Neural cell (in vitro differentiated cells): ENCODE measurements around the gene SSC5D. TPM values are rescaled to one million over a fixed set of nuclear protein-coding genes. Genes with fewer than 3 reads are reported as not detected.

Source experiments
- H2AFZ ChIP-seq: fragments of 200-600, 300-800 bp; sonication (generic), shearing (Covaris generic); 2 replicates; pipeline ENCODE4 v1.6.0; 2014; ENCODE audit warnings: low read depth, mild to moderate bottlenecking, antibody characterized with exemption, low read length, moderate library complexity
- H3F3A ChIP-seq: fragments of 200-600 bp; shearing (Covaris generic); 2 replicates; pipeline ENCODE4 v1.6.1; 2016; ENCODE audit warnings: mild to moderate bottlenecking, moderate library complexity, mixed read lengths, antibody characterized with exemption, low read length; ENCODE audit not compliant: insufficient read depth, poor library complexity, severe bottlenecking
- H3K27ac ChIP-seq: fragments of 200-600, 300-800 bp; sonication (generic), shearing (Covaris generic); 2 replicates; pipeline ENCODE4 v1.5.1; 2014; ENCODE audit warnings: mild to moderate bottlenecking, low read length, moderate library complexity
- H3K27me3 ChIP-seq: fragments of 300-800, 200-600 bp; sonication (generic), shearing (Covaris generic); 2 replicates; pipeline ENCODE4 v1.6.0; 2014; ENCODE audit warnings: mild to moderate bottlenecking, low read depth, low read length, moderate library complexity; ENCODE audit not compliant: insufficient read depth
- H3K36me3 ChIP-seq: fragments of 300-800, 200-600 bp; sonication (generic), shearing (Covaris generic); 2 replicates; pipeline ENCODE4 v1.5.1; 2014; ENCODE audit warnings: mild to moderate bottlenecking, antibody characterized with exemption, low read length, moderate library complexity; ENCODE audit not compliant: insufficient read depth
- H3K4me2 ChIP-seq: fragments of 300-800, 200-600 bp; sonication (generic), shearing (Covaris generic); 2 replicates; pipeline ENCODE4 v1.6.0; 2014; ENCODE audit warnings: mild to moderate bottlenecking, low read length
- H3K4me3 ChIP-seq: fragments of 300-800, 200-600 bp; sonication (generic), shearing (Covaris generic); 2 replicates; pipeline ENCODE4 v1.5.1; 2014; ENCODE audit warnings: mild to moderate bottlenecking, low read length, moderate library complexity
- H3K79me2 ChIP-seq: fragments of 200-600 bp; shearing (Covaris generic); replicated peaks from 2 replicates; pipeline ENCODE4 v1.6.0; 2014; ENCODE audit warnings: mild to moderate bottlenecking, low read length, moderate library complexity; ENCODE audit not compliant: insufficient read depth
- H3K9ac ChIP-seq: fragments of 300-800, 200-600 bp; sonication (generic), shearing (Covaris generic); 2 replicates; pipeline ENCODE4 v1.6.1; 2016; ENCODE audit warnings: mild to moderate bottlenecking, low read length, mixed read lengths
- H3K9me2 ChIP-seq: fragments of 200-600 bp; shearing (Covaris generic); 2 replicates; pipeline ENCODE4 v1.6.1; 2016; ENCODE audit warnings: mild to moderate bottlenecking, low read length, mixed read lengths; ENCODE audit not compliant: insufficient read depth
- H3K9me3 ChIP-seq: fragments of 200-600, 300-800 bp; sonication (generic), shearing (Covaris generic); 2 replicates; pipeline ENCODE4 v1.6.1; 2016; ENCODE audit warnings: mild to moderate bottlenecking, mixed run types, low read length, moderate library complexity, mixed read lengths
- H4K20me1 ChIP-seq: fragments of 200-600 bp; shearing (Covaris generic); 2 replicates; pipeline ENCODE4 v1.6.1; 2016; ENCODE audit warnings: mild to moderate bottlenecking, mixed run types; ENCODE audit not compliant: insufficient read depth
- CTCF ChIP-seq: fragments of 450-650 bp; IDR thresholded peaks from 2 replicates; pipeline ENCODE4 v1.5.1; 2014; ENCODE audit warnings: antibody characterized with exemption, mild to moderate bottlenecking, moderate library complexity; ENCODE audit not compliant: poor library complexity, severe bottlenecking
- EP300 ChIP-seq: fragments of 450-650 bp; conservative IDR thresholded peaks from 2 replicates; pipeline ENCODE4 v1.6.1; 2014; ENCODE audit warnings: antibody characterized with exemption, mild to moderate bottlenecking, moderate library complexity; ENCODE audit not compliant: poor library complexity, severe bottlenecking
- EZH2 ChIP-seq: fragments of 200-600, 300-800 bp; shearing (Covaris generic), sonication (generic); IDR thresholded peaks from 2 replicates; pipeline ENCODE4 v1.6.1; 2014; ENCODE audit warnings: antibody characterized with exemption, low read length, borderline replicate concordance, mild to moderate bottlenecking; ENCODE audit not compliant: insufficient read depth, poor library complexity, severe bottlenecking
- MXI1 ChIP-seq: fragments of 450-650 bp; conservative IDR thresholded peaks from 2 replicates; pipeline ENCODE4 v1.6.1; 2014; ENCODE audit warnings: antibody characterized with exemption, mild to moderate bottlenecking; ENCODE audit not compliant: poor library complexity, severe bottlenecking
- POLR2AphosphoS5 ChIP-seq: IDR thresholded peaks from 2 replicates; pipeline ENCODE4 v1.6.1; 2012
- RAD21 ChIP-seq: fragments of 450-650 bp; conservative IDR thresholded peaks from 2 replicates; pipeline ENCODE4 v1.6.1; 2014; ENCODE audit warnings: antibody characterized with exemption, mild to moderate bottlenecking, moderate library complexity
- REST ChIP-seq: IDR thresholded peaks from 2 replicates; pipeline ENCODE4 v1.6.1; 2012; ENCODE audit warnings: borderline replicate concordance
- SMC3 ChIP-seq: fragments of 450-650 bp; conservative IDR thresholded peaks from 2 replicates; pipeline ENCODE4 v1.6.1; 2014; ENCODE audit warnings: antibody characterized with exemption, mild to moderate bottlenecking, moderate library complexity; ENCODE audit not compliant: poor library complexity
- TAF1 ChIP-seq: IDR thresholded peaks from 2 replicates; pipeline ENCODE4 v1.6.1; 2012; ENCODE audit warnings: low read depth
- polyA plus RNA-seq: library from polyadenylated mRNA; depleted of rRNA; stranded (reverse); fragments of >200 nt; gene quantifications from 2 replicates; pipeline ENCODE4 v1.2.3, GENCODE V29; 2014

Gene SSC5D
- polyA plus RNA-seq, 1 donor from 2014 or later, result 0.45 TPM

DNA sequence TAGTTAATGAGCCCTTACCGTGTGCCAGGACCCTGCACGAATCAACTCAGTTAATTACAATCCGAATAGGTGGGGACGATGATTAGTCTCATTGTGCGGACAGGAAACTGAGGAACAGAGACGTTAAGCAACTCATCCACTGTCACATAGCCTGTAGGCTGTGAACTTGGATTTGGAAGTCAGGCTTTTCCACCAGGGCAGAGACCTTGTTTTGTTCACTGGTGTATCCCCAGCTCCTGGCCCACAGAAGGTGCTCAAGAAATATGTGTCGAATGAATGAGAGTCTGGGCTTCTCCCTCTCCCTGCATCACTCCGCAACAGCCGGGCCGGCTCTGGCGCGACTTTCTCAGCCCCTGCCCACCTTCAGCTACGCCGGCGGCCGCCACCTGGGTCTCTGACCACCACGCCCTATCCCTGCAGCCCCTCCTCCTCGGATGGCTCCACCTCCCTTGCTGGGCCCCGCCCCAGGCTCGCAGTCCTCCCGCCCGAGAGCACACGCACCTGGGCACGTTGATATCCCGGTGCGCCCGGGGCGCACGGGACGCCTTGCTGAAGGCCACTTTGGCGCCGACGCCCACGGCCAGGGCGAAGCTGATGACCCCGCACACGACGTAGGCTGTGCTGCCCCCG lies 46.4 kb upstream of the SSC5D start:
- Histone ChIP-seq H3K9me2 (no peaks in the 10 kb centered on the region), H3K4me2 (no peak overlapping the region), H3K27me3 (peaks cover 68% of the 10 kb centered on the region), H3K9me3 (no peaks in the 10 kb centered on the region), H4K20me1 (peaks cover 6% of the 10 kb centered on the region), H3K4me3 (peak overlapping the region; percentile 45), H3K79me2 (no peaks in the 10 kb centered on the region), H3K27ac (no peak overlapping the region), H3K36me3 (no peaks in the 10 kb centered on the region), H3F3A (no peaks in the 10 kb centered on the region), H3K9ac (no peak overlapping the region), H2AFZ (no peak overlapping the region)
- no peak for TF ChIP-seq SMC3
- TF ChIP-seq MXI1, result no peak
- no peak for TF ChIP-seq EP300
- no peak for TF ChIP-seq REST
- no peak for TF ChIP-seq POLR2AphosphoS5
- TF ChIP-seq TAF1, result no peak
- TF ChIP-seq CTCF, result no peak
- TF ChIP-seq RAD21, result no peak

- H4K20me1 ChIP-seq, result peaks cover 6% of the 10 kb centered on the region
- H3K27me3 ChIP-seq, result peaks cover 68% of the 10 kb centered on the region
- TF ChIP-seq REST (no peak), TAF1 (peak; percentile 11), POLR2AphosphoS5 (peak; percentile 28), EZH2 (no peak), EP300 (no peak), RAD21 (no peak), SMC3 (no peak), MXI1 (no peak)
- no peak overlapping the region for H3K27ac ChIP-seq
- no peaks in the 10 kb centered on the region for H3K36me3 ChIP-seq
- no peaks in the 10 kb centered on the region for H3K9me3 ChIP-seq
- H2AFZ ChIP-seq, result no peak overlapping the region
- H3K4me3 ChIP-seq, result peak overlapping the region; percentile 60
- H3K9ac ChIP-seq, result peak overlapping the region; percentile 55
- no peaks in the 10 kb centered on the region for H3K9me2 ChIP-seq
- no peaks in the 10 kb centered on the region for H3K79me2 ChIP-seq
- H3K4me2 ChIP-seq, result no peak overlapping the region
- no peaks in the 10 kb centered on the region for H3F3A ChIP-seq
Observed at GRCh38 chr19:55442372-55442961, 45.8 kb upstream of the SSC5D start.
